Heart right ventricle (tissue), 16 donors: ENCODE data around the gene ITIH3. TPM values are rescaled to one million over a fixed set of nuclear protein-coding genes. Genes with fewer than 3 reads are reported as not detected.

Source experiments
- ATAC-seq, 8 donors: fragments of 200-7000 bp; cut with Tn5 transposase; one replicate each; pipeline ENCODE4 v1.9.1; 2020; ENCODE audit warnings: mild to moderate bottlenecking in 8 of 8, moderate library complexity in 8 of 8, moderate number of reproducible peaks in 1 of 8
- DNase-seq, 2 donors: peaks; one replicate each; pipeline ENCODE4 v3.0.0-alpha.2; 2020
- H3K27ac ChIP-seq, 10 donors: fragments of 200-600 bp; sonication (generic) in 2 of 10; one replicate each; pipeline versions ENCODE4 v1.5.0 to v1.8.0; 2020 to 2022; ENCODE audit warnings: mild to moderate bottlenecking in 3 of 10
- H3K27me3 ChIP-seq, 7 donors: fragments of 200-600 bp; one replicate each; pipeline ENCODE4 v1.8.0; 2021 to 2022; ENCODE audit warnings: mild to moderate bottlenecking in 2 of 7
- H3K36me3 ChIP-seq, 9 donors: fragments of 200-600 bp; sonication (generic) in 1 of 9; one replicate each; pipeline versions ENCODE4 v1.5.0 to v1.8.0; 2020 to 2022; ENCODE audit warnings: mild to moderate bottlenecking in 2 of 9
- H3K4me1 ChIP-seq, 9 donors: fragments of 200-600 bp; sonication (generic) in 1 of 9; one replicate each; pipeline versions ENCODE4 v1.5.0 to v1.8.0; 2020 to 2022; ENCODE audit warnings: mild to moderate bottlenecking in 4 of 9
- H3K4me3 ChIP-seq, 10 donors: fragments of 200-600 bp; sonication (generic) in 2 of 10; one replicate each; pipeline versions ENCODE4 v1.5.0 to v1.8.0; 2020 to 2022; ENCODE audit warnings: mild to moderate bottlenecking in 7 of 10, moderate library complexity in 2 of 10
- H3K9me3 ChIP-seq, 11 donors: fragments of 200-600 bp in 10 of 11; sonication (generic) in 2 of 11; one replicate each; pipeline versions ENCODE4 v1.5.0 to v1.8.0; 2013 to 2022; ENCODE audit warnings: mild to moderate bottlenecking in 2 of 11, control low read depth in 1 of 11, moderate library complexity in 1 of 11
- WGBS, 2 donors: extraction: QIAGEN DNeasy Blood & Tissue Kit; methylation state at CpG; one replicate each; pipeline ENCODE4 v1.1.7; 2013; ENCODE audit warnings: inconsistent platforms in 1 of 2; 5-methylcytosine and 5-hydroxymethylcytosine counted together
- intact Hi-C, 10 donors: fragments of 100-400 bp; cut with DNase I; formaldehyde crosslinking; loops; one replicate each; pipeline versions ENCODE4 v1.11.1 to v1.14.2; 2022
- microRNA-seq, 2 donors: library from miRNA; unstranded; fragments of <30 nt; microRNA quantifications; one replicate each; pipeline ENCODE4 v1.2.0, GENCODE V29; 2021
- polyA plus RNA-seq, 2 donors: library from polyadenylated mRNA; stranded (reverse); fragments of 200-250 nt; gene quantifications; one replicate each; pipeline ENCODE4 v1.2.3, GENCODE V29; 2013
- total RNA-seq, 10 donors: library from RNA; stranded (reverse); fragmentation: NEBNext Ultra II Directional in 3 of 10; extraction: Animal tissue kit (Norgen Biotek cat#: 25700) in 3 of 10; gene quantifications; one replicate each; pipeline versions ENCODE4 v1.2.1 to v1.2.4, GENCODE V29; 2021 to 2023
- TF ChIP-seq, protein P1 (sequence below), 9 donors: fragments of 200-600 bp; sonication (generic) in 2 of 9; IDR thresholded peaks; one replicate each; pipeline versions ENCODE4 v1.5.0 to v1.8.0; 2021 to 2022; ENCODE audit warnings: antibody characterized with exemption in 9 of 9, mild to moderate bottlenecking in 5 of 9, moderate library complexity in 1 of 9
- donor health status: Arrhythmogenic right ventricular cardiomyopathy.
- donor health status: ischemic (EF 13 %, LVEDD 7.1; RV severe dilation, severe dysfunction).
- donor health status: healthy with polysubstance abuse.
- donor health status: DM: no; HTN: yes; CAD: no.
- donor health status: DM: no; HTN: no; CAD: no.
- donor health status: ischemic (EF 25% LVEDD 6.9; RV normal size, moderate dysfunction).
- donor health status: ischemic (EF 25% LVEDD 5.7; RV mildly dilated, moderate dysfunction).
- donor health status: healthy.
- donor health status: DM: yes; HTN: yes; CAD: no.
- donor health status: Ischemic cardiomyopathy.
- donor health status: ischemic (EF 35%, LVEDD 5.7; RV mildly dilated, moderate dysfunction).
- donor health status: nonischemic (EF 11% LVEDD 7.7; RV severe dilation, severe dysfunction).
- donor health status: DM: yes; HTN: yes; CAD: no.
- donor health status: PGD.
- donor health status: ischemic (EF 29% LVEDD 5.4; RV normal size, mild dysfunction).
- donor health status: nonischemic (EF 23%, LVEDD 6.1; RV moderate dilation, normal function).

The ITIH3 gene
- total and polyA plus RNA-seq, 12 donors, result 0.13 to 1.3 (median 0.52) TPM

DNA sequence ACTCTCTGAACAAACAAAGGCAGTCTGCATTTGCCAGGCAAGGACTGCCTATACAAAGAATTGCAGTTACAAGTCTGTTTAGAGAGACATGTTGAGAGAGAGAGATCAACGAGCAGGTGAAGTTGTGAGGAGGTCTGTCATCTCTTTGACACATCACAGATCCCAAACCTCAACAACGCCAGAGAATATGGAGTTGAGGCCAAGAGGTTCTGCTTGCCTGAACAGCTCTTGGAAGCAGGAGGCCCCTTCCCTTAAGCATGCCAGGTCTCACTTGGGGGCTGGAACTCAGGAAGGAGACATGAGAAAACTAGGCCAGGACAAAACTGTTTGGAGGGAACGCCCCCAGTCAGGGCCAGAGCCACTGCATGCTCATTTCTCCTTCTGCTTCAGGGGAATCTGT lies 62.5 kb downstream of the ITIH3 start:
- Histone ChIP-seq H3K36me3 (peaks cover 0 to 42% (median 11%) of the 10 kb centered on the region in 9 donors), H3K9me3 (no peaks in the 10 kb centered on the region), H3K4me1 (peaks cover 0 to 11% (median 0%) of the 10 kb centered on the region in 9 donors), H3K27me3 (no peaks in the 10 kb centered on the region), H3K4me3 (no peak overlapping the region), H3K27ac (no peak overlapping the region)
- WGBS, 2 donors, result 47 to 64% methylated on average over 3 of the region's 3 CpGs
- intact Hi-C loops, result loop anchor here in 2 of 10 donors (10.0 kb wide), 2 partner anchors 218 to 338 kb away; no protein-coding TSS in a partner anchor
- DNase-seq (no peak), ATAC-seq (peak in 1 of 8 donors; percentile 46)
- TF ChIP-seq, protein P1, sequence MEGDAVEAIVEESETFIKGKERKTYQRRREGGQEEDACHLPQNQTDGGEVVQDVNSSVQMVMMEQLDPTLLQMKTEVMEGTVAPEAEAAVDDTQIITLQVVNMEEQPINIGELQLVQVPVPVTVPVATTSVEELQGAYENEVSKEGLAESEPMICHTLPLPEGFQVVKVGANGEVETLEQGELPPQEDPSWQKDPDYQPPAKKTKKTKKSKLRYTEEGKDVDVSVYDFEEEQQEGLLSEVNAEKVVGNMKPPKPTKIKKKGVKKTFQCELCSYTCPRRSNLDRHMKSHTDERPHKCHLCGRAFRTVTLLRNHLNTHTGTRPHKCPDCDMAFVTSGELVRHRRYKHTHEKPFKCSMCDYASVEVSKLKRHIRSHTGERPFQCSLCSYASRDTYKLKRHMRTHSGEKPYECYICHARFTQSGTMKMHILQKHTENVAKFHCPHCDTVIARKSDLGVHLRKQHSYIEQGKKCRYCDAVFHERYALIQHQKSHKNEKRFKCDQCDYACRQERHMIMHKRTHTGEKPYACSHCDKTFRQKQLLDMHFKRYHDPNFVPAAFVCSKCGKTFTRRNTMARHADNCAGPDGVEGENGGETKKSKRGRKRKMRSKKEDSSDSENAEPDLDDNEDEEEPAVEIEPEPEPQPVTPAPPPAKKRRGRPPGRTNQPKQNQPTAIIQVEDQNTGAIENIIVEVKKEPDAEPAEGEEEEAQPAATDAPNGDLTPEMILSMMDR (IDR thresholded peaks at IDR 0.05), result no peak

DNA sequence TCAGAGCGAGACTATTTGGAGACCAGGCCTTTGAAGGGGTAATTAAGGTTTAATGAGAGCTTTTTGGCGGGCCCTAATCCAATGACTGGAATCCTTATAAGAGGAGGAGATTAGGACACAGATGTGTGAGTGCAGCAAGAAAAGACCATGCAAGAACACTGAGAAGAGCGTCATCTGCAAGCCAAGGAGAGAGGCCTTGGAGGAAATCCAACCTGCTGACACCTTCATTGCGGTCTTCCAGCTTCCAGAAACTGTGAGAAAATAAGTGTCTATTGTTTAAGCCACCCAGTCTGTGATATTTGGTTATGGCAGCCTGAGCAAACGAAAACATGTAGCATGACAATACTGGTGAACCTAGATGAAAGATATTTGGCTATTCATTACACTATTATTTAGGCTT lies 63.3 kb downstream of the ITIH3 start:
- TF ChIP-seq, protein P1 (IDR thresholded peaks at IDR 0.05), result no peak
- Histone ChIP-seq H3K4me3 (no peak overlapping the region), H3K9me3 (no peaks in the 10 kb centered on the region), H3K36me3 (peaks cover 0 to 39% (median 8%) of the 10 kb centered on the region in 9 donors), H3K27ac (no peak overlapping the region), H3K27me3 (no peaks in the 10 kb centered on the region), H3K4me1 (peaks cover 0 to 11% (median 0%) of the 10 kb centered on the region in 9 donors)
- DNase-seq, result no peak
- no peak for ATAC-seq
- WGBS, 2 donors, result 86 to 96% methylated on average over 5 of the region's 5 CpGs
- intact Hi-C loops, result loop anchor here in 2 of 10 donors (10.0 kb wide), 2 partner anchors 217 to 337 kb away; no protein-coding TSS in a partner anchor

Small RNAs within 50 kb of the gene (microRNA-seq; reads per million reads assigned to microRNA genes)
- gene MIR8064, result 0 reads per million in 2 donors

Other genes with a start within 250 kb of the ITIH3 start
- gene PBRM1, start 108.9 kb upstream of the ITIH3 start, total RNA-seq, result 10 to 100 TPM; 41.6 to 63.9 (median 51.7) TPM
- gene PBRM1, start 108.9 kb upstream of the ITIH3 start, polyA plus RNA-seq, result 1 to 10 TPM; 6.0 to 8.0 TPM
- gene GNL3, start 108.8 kb upstream of the ITIH3 start, total RNA-seq, result 10 to 100 TPM; 20.6 to 45.1 (median 25.7) TPM
- 10 to 100 TPM; 39.4 to 60.4 TPM for gene GNL3, start 108.8 kb upstream of the ITIH3 start, polyA plus RNA-seq
- gene GLT8D1, start 89.0 kb upstream of the ITIH3 start, total RNA-seq, result 10 to 100 TPM; 23.0 to 31.9 (median 28.4) TPM
- 10 to 100 TPM; 30.1 to 37.9 TPM for gene GLT8D1, start 89.0 kb upstream of the ITIH3 start, polyA plus RNA-seq
- gene SPCS1, start 88.7 kb upstream of the ITIH3 start, total RNA-seq, result 10 to 100 TPM; 74.3 to 97.6 (median 82.2) TPM
- 100 to 1,000 TPM in 1 of 2 donors, 10 to 100 TPM in 1; 21.7 to 122 TPM for gene SPCS1, start 88.7 kb upstream of the ITIH3 start, polyA plus RNA-seq
- gene NEK4, start 23.9 kb upstream of the ITIH3 start, total RNA-seq, result 10 to 100 TPM; 12.9 to 21.4 (median 17.2) TPM
- gene NEK4, start 23.9 kb upstream of the ITIH3 start, polyA plus RNA-seq, result 1 to 10 TPM; 4.6 to 5.0 TPM
- not detected for gene ITIH1, start 17.2 kb upstream of the ITIH3 start, total RNA-seq
- under 1 TPM in 1 of 2 donors, not detected in 1; 0.13 TPM for gene ITIH1, start 17.2 kb upstream of the ITIH3 start, polyA plus RNA-seq
- gene ITIH4, start 35.9 kb downstream of the ITIH3 start, total RNA-seq, result 1 to 10 TPM; 2.3 to 9.3 (median 4.3) TPM
- gene ITIH4, start 35.9 kb downstream of the ITIH3 start, polyA plus RNA-seq, result 10 to 100 TPM in 1 of 2 donors, 1 to 10 TPM in 1; 1.5 to 17.9 TPM
- 10 to 100 TPM; 13.0 to 91.1 (median 37.5) TPM for gene MUSTN1, start 40.2 kb downstream of the ITIH3 start, total RNA-seq
- gene MUSTN1, start 40.2 kb downstream of the ITIH3 start, polyA plus RNA-seq, result 100 to 1,000 TPM in 1 of 2 donors, 10 to 100 TPM in 1; 59.6 to 182 TPM
- 1 to 10 TPM; 4.0 to 9.7 (median 7.3) TPM for gene STIMATE, start 102.8 kb downstream of the ITIH3 start, total RNA-seq
- 1 to 10 TPM; 4.4 to 7.2 TPM for gene STIMATE, start 102.8 kb downstream of the ITIH3 start, polyA plus RNA-seq